Thyroid gland (tissue), 4 donors: Measurements from ENCODE around the gene HEPACAM.

Experiments used
- CTCF ChIP-seq, 6 experiments: fragments of 200-600 bp in 3 of 6; fragments of 450-650 bp in 3 of 6; sonication (generic) in 3 of 6; IDR thresholded peaks; one replicate each; pipeline ENCODE4 v1.5.1; 2016 to 2019; ENCODE audit warnings: antibody characterized with exemption in 6 of 6, mild to moderate bottlenecking in 2 of 6, inconsistent platforms in 1 of 6, moderate library complexity in 1 of 6
- POLR2A ChIP-seq, 2 donors: fragments of 450-650 bp; IDR thresholded peaks; one replicate each; pipeline ENCODE4 v1.6.1; 2017; ENCODE audit warnings: antibody characterized with exemption in 2 of 2, mild to moderate bottlenecking in 2 of 2, moderate library complexity in 1 of 2

GRCh38 chr11:124946735-124947141 lies 10.9 kb upstream of the HEPACAM start:
- TF ChIP-seq CTCF (IDR thresholded peaks at IDR 0.05) (no peak), POLR2A (IDR thresholded peaks at IDR 0.05) (no peak)
